Heart left ventricle (tissue), 16 donors: Measurements from ENCODE around the gene NTN4. TPM values are rescaled to one million over a fixed set of nuclear protein-coding genes. Genes with fewer than 3 reads are reported as not detected.
"Not testable (repeated sequence)": the region's sequence is repeated elsewhere in the genome, so short reads cannot be mapped to it uniquely, and the experiment has no call there.

Source experiments
- ATAC-seq, 4 donors: fragments of 200-7000 bp; cut with Tn5 transposase; one replicate each; pipeline ENCODE4 v1.9.1; 2020 to 2022; ENCODE audit warnings: moderate library complexity in 4 of 4, mild to moderate bottlenecking in 3 of 4, moderate number of reproducible peaks in 1 of 4
- DNase-seq, 5 donors: peaks; one replicate each; pipeline ENCODE4 v3.0.0-alpha.2; 2020
- H3K27ac ChIP-seq, 12 donors: fragments of 200-600 bp; sonication (generic) in 4 of 12; one replicate each; pipeline versions ENCODE4 v1.5.0 to v1.8.0; 2016 to 2022; ENCODE audit warnings: mild to moderate bottlenecking in 2 of 12
- H3K27me3 ChIP-seq, 9 donors: fragments of 200-600 bp; sonication (generic) in 2 of 9; one replicate each; pipeline versions ENCODE4 v1.5.1 to v1.8.0; 2016 to 2022; ENCODE audit warnings: mild to moderate bottlenecking in 3 of 9
- H3K36me3 ChIP-seq, 9 donors: fragments of 200-600 bp; sonication (generic) in 2 of 9; one replicate each; pipeline versions ENCODE4 v1.5.0 to v1.8.0; 2018 to 2022; ENCODE audit warnings: mild to moderate bottlenecking in 2 of 9
- H3K4me1 ChIP-seq, 12 donors: fragments of 200-600 bp; sonication (generic) in 4 of 12; one replicate each; pipeline versions ENCODE4 v1.5.0 to v1.8.0; 2016 to 2022; ENCODE audit warnings: mild to moderate bottlenecking in 3 of 12
- H3K4me3 ChIP-seq, 12 donors: fragments of 200-600 bp; sonication (generic) in 4 of 12; one replicate each; pipeline versions ENCODE4 v1.5.0 to v1.8.0; 2017 to 2022; ENCODE audit warnings: mild to moderate bottlenecking in 9 of 12, moderate library complexity in 4 of 12
- H3K9me3 ChIP-seq, 12 donors: fragments of 200-600 bp; sonication (generic) in 4 of 12; one replicate each; pipeline versions ENCODE4 v1.5.0 to v1.8.0; 2016 to 2022; ENCODE audit warnings: mild to moderate bottlenecking in 1 of 12
- POLR2A ChIP-seq, 2 donors: fragments of 450-650 bp; IDR thresholded peaks; one replicate each; pipeline ENCODE4 v1.6.1; 2017; ENCODE audit warnings: antibody characterized with exemption in 2 of 2, mild to moderate bottlenecking in 2 of 2, moderate library complexity in 2 of 2
- WGBS, 4 donors: extraction: QIAGEN DNeasy Blood & Tissue Kit in 2 of 4; methylation state at CpG; one replicate each; pipeline versions ENCODE4 v1.1.5 to v1.1.7; 2013 to 2018; 5-methylcytosine and 5-hydroxymethylcytosine counted together
- intact Hi-C, 10 donors: fragments of 100-400 bp; cut with DNase I; formaldehyde crosslinking; loops; one replicate each; pipeline versions ENCODE4 v1.11.1 to v1.14.2; 2022
- polyA plus RNA-seq, 2 donors: library from polyadenylated mRNA; stranded (reverse); fragments of 200-250 nt; gene quantifications; one replicate each; pipeline ENCODE4 v1.2.3, GENCODE V29; 2013
- total RNA-seq, 9 donors: library from RNA; depleted of rRNA in 2 of 9; stranded (reverse); fragments of >200 nt in 2 of 9; fragmentation: NEBNext Ultra II Directional in 3 of 9; extraction: Animal tissue kit (Norgen Biotek cat#: 25700) in 3 of 9; gene quantifications; one replicate each; pipeline versions ENCODE4 v1.1.0 to v1.2.4, GENCODE V29; 2016 to 2023
- TF ChIP-seq, protein P1 (sequence below), 12 donors: fragments of 200-600 bp; sonication (generic) in 4 of 12; IDR thresholded peaks; one replicate each; pipeline versions ENCODE4 v1.5.0 to v1.8.0; 2018 to 2022; ENCODE audit warnings: antibody characterized with exemption in 12 of 12, mild to moderate bottlenecking in 5 of 12
- donor health status: ischemic (EF 13 %, LVEDD 7.1; RV severe dilation, severe dysfunction).
- donor health status: healthy with polysubstance abuse.
- donor health status: DM: no; HTN: yes; CAD: no.
- donor health status: DM: no; HTN: no; CAD: no.
- donor health status: ischemic (EF 25% LVEDD 6.9; RV normal size, moderate dysfunction).
- donor health status: ischemic (EF 25% LVEDD 5.7; RV mildly dilated, moderate dysfunction).
- donor health status: healthy.
- donor health status: DM: yes; HTN: yes; CAD: no.
- donor health status: ischemic (EF 35%, LVEDD 5.7; RV mildly dilated, moderate dysfunction).
- donor health status: nonischemic (EF 11% LVEDD 7.7; RV severe dilation, severe dysfunction).
- donor health status: DM: yes; HTN: yes; CAD: no.
- donor health status: PGD.
- donor health status: ischemic (EF 29% LVEDD 5.4; RV normal size, mild dysfunction).
- donor health status: nonischemic (EF 23%, LVEDD 6.1; RV moderate dilation, normal function).

NTN4 gene
- total and polyA plus RNA-seq, 11 donors = 23.9 to 116 (median 68.0) TPM

DNA sequence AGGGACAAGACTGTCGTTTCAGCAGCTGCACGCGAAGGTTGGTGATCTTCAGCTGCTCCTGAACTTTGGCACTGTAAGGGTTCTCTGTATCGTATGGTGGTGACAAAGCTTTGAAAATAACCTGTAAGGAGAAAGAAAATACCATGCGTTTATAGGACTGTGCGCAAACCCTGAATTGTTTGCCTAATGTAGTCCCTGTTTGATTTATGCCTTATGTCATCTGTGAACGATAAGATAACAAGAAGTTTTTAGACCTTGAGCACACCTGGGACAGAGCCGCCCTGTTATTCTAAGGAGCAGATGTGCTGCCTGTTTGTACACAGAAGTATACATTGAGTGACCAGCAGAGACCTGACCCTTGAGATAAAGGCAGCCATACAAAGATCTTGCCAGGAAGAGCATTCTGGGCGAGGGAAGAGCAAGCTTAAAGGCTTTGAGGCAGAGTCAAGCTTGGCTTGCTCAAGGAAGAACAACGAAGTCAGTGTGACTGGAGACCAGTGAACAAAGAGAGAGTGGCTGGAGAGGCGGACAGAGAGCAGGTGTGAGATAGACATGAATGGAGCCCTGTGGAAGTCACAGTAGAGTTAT lies 52.4 kb downstream of the NTN4 start:
- TF ChIP-seq POLR2A (IDR thresholded peaks at IDR 0.05) = no peak
- TF ChIP-seq, protein P1, sequence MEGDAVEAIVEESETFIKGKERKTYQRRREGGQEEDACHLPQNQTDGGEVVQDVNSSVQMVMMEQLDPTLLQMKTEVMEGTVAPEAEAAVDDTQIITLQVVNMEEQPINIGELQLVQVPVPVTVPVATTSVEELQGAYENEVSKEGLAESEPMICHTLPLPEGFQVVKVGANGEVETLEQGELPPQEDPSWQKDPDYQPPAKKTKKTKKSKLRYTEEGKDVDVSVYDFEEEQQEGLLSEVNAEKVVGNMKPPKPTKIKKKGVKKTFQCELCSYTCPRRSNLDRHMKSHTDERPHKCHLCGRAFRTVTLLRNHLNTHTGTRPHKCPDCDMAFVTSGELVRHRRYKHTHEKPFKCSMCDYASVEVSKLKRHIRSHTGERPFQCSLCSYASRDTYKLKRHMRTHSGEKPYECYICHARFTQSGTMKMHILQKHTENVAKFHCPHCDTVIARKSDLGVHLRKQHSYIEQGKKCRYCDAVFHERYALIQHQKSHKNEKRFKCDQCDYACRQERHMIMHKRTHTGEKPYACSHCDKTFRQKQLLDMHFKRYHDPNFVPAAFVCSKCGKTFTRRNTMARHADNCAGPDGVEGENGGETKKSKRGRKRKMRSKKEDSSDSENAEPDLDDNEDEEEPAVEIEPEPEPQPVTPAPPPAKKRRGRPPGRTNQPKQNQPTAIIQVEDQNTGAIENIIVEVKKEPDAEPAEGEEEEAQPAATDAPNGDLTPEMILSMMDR (IDR thresholded peaks at IDR 0.05) = no peak
- peak overlapping the region; percentile 35 to 95 (median 86) for H3K27ac ChIP-seq
- WGBS, 4 donors = 85 to 96% (median 90%) methylated on average over 11 of the region's 11 CpGs
- H3K4me1 ChIP-seq = peaks cover 0 to 68% (median 42%) of the 10 kb centered on the region in 12 donors
- intact Hi-C loops = loop anchor here in 5 of 10 donors (5.0 to 10.0 kb wide), 5 partner anchors 36 to 113 kb away; no protein-coding TSS in a partner anchor
- no peaks in the 10 kb centered on the region for H3K27me3 ChIP-seq
- peaks cover 0 to 21% (median 0%) of the 10 kb centered on the region in 9 donors for H3K36me3 ChIP-seq
- H3K4me3 ChIP-seq = no peak overlapping the region
- DNase-seq (no peak), ATAC-seq (no peak)
- H3K9me3 ChIP-seq = no peaks in the 10 kb centered on the region

DNA sequence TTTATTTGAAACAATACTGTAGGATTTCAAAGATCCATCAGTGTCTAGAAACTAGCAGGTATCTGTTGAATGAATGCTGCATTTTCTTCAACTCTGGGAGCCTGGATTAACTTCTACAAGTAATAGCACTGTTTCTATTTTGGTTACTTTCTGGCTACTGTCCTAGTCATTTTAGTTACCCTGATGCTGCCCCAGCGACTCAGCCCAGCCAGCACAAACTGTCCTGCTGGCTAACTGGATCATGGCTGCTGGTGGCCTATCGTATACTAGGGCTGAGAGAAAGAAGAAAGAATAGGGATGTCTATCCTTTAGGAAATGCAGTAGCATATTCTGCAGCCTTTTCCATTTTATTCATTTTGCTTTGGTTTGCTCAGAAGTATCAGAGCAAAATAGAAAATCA lies 53.9 kb downstream of the NTN4 start:
- ATAC-seq (peak; percentile 65 to 80 (median 72)), DNase-seq (peak; percentile 40 to 77 (median 62))
- intact Hi-C loops = loop anchor here in 6 of 10 donors (1.0 to 10.0 kb wide), 6 partner anchors 19 to 112 kb away; no protein-coding TSS in a partner anchor
- peaks cover 0 to 21% (median 0%) of the 10 kb centered on the region in 9 donors for H3K36me3 ChIP-seq
- H3K4me1 ChIP-seq = peaks cover 0 to 77% (median 44%) of the 10 kb centered on the region in 12 donors
- no peaks in the 10 kb centered on the region for H3K9me3 ChIP-seq
- H3K27me3 ChIP-seq = no peaks in the 10 kb centered on the region
- no peak for TF ChIP-seq POLR2A (IDR thresholded peaks at IDR 0.05)
- TF ChIP-seq, protein P1 (IDR thresholded peaks at IDR 0.05) = no peak
- H3K27ac ChIP-seq = peak overlapping the region; percentile 9 to 95 (median 86)
- 32 to 46% (median 37%) methylated on average over 2 of the region's 2 CpGs for WGBS, 4 donors
- no peak overlapping the region for H3K4me3 ChIP-seq

DNA sequence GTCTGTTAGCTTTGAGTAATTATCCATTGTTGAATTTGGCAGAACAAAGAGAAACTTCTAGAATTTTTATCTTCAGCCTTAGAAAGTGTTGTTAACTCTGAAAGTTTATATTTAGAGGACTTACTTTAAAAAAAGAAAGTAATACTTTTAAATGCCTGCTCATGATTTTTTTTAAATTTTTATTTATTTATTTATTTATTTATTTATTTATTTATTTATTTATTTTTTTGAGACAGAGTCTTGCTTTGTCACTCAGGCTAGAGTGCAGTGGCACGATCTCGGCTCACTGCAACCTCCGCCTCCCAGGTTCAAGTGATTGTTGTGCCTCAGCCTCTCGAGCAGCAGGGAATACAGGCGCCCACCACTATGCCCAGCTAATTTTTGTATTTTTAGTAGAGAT lies 54.8 kb downstream of the NTN4 start:
- peaks cover 0 to 78% (median 41%) of the 10 kb centered on the region in 12 donors for H3K4me1 ChIP-seq
- peaks cover 0 to 21% (median 0%) of the 10 kb centered on the region in 9 donors for H3K36me3 ChIP-seq
- intact Hi-C loops = loop anchor here in 5 of 10 donors (5.0 to 10.0 kb wide), 5 partner anchors 33 to 111 kb away; no protein-coding TSS in a partner anchor
- H3K4me3 ChIP-seq, ATAC-seq, H3K9me3 ChIP-seq, H3K27me3 ChIP-seq, DNase-seq: not testable (repeated sequence)
- WGBS, 4 donors = 77 to 88% (median 88%) methylated on average over 5 of the region's 5 CpGs
- H3K27ac ChIP-seq = peak overlapping the region in 11 of 12 donors; percentile 35 to 95 (median 86)

DNA sequence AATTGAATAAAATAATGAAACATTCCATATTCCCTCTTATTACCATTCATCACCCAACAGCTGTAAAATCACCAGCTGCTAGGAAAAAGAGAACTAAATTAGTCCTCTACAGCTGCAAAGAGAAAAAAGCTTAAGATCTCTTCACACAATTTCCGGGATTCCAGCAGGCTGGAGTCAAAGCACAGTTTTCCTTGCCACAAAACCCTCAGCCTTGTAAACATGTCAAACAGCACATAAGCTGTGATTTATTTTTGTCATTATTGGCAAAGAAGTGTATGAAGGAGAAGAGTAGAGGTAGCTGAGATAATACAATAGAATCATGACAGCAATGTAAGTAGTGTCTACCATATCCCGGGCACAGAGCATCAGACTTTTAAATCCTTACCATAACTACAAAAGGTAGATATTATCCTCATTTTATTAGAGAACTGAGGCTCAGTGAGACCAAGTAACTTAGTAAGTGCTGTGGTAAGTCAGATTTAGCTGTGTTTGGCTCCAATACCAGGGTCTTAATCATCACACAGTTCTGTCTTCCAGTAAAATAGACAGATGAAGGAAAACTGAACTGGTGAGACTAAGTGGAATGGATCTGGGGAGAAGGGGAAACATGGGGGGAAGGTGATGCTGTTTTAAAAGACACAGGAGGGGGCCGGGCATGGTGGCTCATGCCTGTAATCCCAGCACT lies 57.3 kb downstream of the NTN4 start:
- intact Hi-C loops = loop anchor here in 2 of 10 donors (10.0 kb wide), 1 partner anchor 108 kb away; no protein-coding TSS in a partner anchor
- Histone ChIP-seq H3K27ac (peak overlapping the region in 11 of 12 donors; percentile 33 to 77 (median 69)), H3K4me3 (no peak overlapping the region), H3K27me3 (no peaks in the 10 kb centered on the region), H3K4me1 (peaks cover 0 to 65% (median 35%) of the 10 kb centered on the region in 12 donors), H3K36me3 (peaks cover 0 to 26% (median 0%) of the 10 kb centered on the region in 9 donors), H3K9me3 (no peaks in the 10 kb centered on the region)
- peak in 3 of 4 donors; percentile 14 to 41 (median 37) for ATAC-seq
- TF ChIP-seq, protein P1 (IDR thresholded peaks at IDR 0.05) = no peak
- TF ChIP-seq POLR2A (IDR thresholded peaks at IDR 0.05) = no peak
- DNase-seq = no peak
- 71 to 84% (median 79%) methylated on average over 3 of the region's 3 CpGs for WGBS, 4 donors
